GM21723 (cell line): Measurements from ENCODE around the gene KCNIP4.
"Not testable (repeated sequence)": the region's sequence is repeated elsewhere in the genome, so short reads cannot be mapped to it uniquely, and the experiment has no call there.

Experiments
- ATAC-seq: cut with Tn5 transposase; IDR thresholded peaks from one replicate; pipeline ENCODE4 v1.9.1; 2021; ENCODE audit warnings: mild to moderate bottlenecking, moderate library complexity; ENCODE audit not compliant: unreplicated experiment

Gene KCNIP4

DNA sequence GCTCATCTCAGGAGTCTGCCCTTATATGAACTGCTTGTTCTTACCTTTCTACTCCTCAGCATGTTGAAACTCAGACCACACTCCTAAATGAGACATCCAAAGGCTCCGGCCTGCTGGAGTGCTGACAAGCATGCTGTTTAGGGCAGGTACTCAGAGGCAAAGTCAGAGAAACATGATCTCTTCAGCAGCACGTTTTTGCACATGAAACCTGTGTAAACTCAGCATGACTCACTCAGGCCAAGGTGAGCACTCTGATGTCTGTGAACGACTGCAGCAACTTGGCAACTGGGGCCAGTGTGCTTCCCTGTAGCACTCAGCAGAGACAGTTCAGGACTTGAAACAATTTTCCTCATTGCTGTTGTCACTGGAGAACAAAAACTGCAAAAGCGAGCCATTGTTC lies 1138.8 kb downstream of the KCNIP4 start:
- ATAC-seq: no peak

DNA sequence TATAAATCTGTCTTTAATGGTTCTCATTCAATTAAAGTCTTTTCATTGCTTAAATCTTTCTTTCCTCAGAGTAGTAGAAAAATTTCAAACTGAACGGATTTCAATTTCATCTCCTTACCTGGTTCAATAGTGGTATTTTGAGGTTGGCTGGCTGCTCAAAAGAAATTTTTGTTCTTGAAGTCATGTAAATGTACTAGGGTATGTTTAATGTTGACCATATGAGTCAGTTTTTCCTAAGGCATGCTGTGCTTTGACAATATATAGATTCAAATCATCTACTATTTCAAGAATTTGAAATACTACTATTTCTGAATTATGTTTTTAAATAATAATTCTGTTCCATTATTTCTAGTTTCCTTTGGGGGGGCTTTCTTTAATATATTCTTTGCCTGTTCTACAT lies 1142.9 kb downstream of the KCNIP4 start:
- ATAC-seq: no peak

DNA sequence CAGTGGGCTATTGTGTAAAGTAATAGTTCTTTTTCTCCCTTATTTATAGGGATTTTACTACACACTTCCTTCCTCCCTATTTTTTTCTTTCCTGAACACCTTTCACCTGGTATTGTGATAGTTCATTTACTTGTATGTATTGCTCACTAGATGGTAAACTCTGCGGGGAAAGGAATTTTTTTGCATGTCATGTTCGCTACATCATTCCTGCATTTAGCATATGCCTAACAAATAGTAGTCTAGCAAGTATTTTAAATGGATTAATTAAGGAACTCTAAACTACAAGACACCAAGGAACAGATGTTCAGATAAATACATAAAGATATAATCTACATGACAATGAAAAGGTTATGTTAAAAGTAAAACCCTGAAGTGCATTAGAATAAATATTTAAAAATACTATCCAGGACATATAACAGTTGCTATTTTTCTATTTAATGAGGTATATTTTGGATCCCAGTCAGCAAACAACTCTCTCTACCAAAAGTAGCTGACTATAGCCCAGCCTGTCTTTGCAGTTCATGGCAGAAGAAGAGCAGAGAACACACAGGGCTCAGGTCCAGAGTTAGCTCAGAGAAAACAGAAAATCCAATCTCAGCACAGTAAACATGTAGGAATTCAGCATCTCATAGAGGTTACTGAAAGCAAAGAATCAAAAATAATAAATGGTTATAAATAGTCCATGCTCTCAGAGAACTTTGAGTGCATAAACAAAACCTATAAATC lies 1160.5 kb downstream of the KCNIP4 start:
- no peak for ATAC-seq

DNA sequence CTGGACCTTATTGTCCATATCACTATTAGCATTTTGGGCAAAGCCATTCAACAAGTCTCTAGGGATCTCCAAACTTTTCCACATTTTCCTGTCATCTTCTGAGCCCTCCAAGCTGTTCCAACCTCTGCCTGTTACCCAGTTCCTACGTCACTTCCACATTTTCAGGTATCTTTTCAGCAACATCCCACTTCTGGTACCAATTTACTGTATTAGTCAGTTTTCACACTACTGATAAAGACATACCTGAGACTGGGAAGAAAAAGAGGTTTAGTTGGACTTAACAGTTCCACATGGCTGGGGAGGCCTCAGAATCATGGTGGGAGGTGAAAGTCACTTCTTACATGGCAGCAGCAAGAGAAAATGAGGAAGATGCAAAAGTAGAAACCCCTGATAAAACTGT lies 1165.4 kb downstream of the KCNIP4 start:
- not testable (repeated sequence) for ATAC-seq

DNA sequence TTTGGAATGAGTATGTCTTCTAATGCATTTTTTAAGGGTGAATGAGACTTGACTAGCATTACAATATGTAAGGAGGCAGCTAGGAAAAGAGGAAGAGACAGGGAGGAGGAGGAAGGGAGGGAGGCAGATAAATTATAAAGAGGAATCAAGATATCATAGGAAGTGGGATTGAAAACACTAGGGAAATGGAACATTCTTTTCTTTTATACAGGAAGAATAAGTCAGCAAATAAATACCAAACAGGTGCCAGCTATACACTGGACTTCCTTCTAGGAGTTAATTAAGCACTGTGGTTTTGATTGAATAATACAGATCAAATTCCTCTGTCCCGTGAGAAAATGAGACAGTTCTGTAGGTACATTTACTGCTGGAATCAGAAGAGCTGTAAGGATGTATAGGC lies 1169.7 kb downstream of the KCNIP4 start:
- ATAC-seq: no peak

DNA sequence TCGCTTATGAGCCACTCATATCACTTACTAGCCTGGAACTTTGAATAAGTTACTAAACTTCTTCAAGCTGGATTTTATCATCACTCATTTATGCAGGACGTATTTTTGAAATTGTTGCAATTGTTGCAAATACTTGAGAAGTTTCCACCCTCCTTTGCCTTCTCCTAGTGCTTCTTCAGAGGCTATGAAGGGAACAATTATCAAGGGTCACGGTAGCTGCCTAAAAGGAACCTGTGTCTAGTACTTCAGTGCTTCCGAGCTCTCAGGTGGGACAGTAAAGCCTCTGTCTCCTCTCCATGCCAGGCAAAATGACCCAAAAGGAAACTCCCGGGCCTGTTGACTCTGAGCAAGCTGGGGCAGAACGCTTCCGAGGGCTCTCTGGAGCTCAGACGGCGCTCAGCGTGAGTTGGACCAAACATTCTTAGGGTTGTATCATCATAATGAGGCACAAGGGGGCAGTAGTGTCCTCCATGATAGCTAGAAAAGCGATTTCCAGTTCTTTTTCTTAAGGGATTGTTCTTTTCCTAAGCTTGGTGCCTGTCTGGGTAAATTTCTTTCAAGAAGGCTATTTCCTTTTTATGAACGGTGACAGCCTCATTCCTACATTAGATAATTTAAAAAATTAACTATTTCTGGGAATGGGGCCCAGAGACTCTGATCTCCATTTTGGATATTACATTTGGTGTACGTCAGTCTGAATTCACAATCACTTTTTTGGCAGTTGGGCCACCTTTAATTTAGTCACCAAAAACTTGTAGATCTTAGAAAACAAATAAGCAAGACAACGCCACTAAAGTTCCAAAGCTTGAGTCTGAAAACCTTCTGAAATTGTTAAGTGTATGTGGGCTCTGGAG lies 1175.2 kb downstream of the KCNIP4 start:
- peak; percentile 84 for ATAC-seq

DNA sequence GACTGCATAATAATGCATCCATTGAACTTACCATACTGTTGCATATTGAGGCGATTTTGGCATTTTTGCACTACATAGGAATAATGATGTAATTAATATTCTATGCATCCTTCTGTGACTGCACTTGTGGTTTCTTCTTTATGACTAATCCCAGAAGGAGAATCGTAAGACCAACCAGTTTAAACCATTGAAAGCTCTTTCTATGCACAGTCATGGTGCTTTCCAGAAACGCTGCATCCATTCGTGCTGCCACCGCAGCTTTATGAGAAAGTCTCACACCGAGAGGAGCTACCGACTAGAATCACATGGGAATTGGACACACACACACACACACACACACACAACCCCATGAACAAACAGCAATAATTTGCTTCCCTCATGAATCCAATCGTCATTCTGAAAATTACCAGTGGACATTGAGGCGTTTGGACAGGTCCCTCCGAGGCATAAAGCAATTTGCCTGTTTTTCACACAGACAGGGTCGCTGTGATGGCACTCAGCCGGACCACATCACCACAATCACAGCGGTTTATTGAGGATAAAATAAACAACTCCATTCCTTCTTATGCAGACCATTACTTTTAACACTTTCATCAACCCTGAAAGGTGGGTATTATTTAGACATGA lies 1184.1 kb downstream of the KCNIP4 start:
- no peak for ATAC-seq

DNA sequence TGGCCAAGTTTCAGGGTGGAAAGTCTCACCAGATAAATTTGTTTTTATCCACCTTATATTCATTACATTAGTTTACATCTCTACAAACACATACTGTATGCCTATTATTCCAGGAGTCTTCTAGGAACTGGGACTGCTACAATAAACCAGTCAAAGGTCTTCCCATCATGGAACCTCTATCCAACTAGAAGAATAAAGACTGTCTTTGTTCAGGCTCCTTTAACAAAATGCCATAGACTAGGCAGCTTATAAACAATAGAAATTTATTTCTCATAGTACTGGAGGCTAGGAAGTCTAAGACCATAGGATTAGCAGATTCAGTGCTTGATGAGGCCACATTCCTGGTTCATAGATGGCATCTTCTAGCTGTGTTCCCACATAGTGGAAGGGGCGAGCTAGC lies 1186.7 kb downstream of the KCNIP4 start:
- ATAC-seq: no peak

DNA sequence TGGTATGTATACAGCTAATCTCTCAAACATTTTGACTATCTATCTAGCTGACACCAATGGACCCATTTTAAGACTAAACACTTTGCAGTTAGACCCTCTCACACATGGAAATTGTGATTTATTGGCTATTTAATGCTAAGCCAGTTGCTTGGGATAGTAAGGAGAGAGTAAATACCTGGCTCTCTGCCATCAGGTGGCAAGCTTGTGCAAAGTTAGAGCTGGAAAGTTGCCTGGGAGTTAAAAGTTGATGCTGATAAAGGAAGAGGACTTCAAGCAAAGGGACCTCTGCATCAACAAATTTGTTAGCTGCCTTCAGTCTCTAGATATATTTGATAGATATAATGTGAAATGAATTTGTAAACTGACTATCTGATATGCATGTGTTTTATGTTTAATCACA lies 1187.2 kb downstream of the KCNIP4 start:
- ATAC-seq: no peak

DNA sequence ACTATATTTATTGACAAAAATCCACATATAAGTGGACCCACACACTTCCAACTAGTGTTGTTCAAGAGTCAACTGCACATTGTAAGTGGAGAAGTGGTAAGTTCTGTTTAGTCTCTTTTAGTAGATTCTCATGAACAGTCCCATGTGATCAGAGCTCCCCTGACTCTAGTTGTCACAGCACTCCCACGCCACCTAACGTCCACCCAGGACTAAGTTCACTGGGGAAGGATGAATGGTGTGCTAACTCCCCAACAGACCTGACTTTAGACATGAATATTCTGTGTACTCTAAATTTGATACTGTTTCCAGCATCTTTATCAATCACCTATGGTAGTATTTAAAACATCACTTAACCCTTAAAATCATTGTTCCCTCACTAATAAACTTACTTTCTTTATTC lies 1188.5 kb downstream of the KCNIP4 start:
- no peak for ATAC-seq

DNA sequence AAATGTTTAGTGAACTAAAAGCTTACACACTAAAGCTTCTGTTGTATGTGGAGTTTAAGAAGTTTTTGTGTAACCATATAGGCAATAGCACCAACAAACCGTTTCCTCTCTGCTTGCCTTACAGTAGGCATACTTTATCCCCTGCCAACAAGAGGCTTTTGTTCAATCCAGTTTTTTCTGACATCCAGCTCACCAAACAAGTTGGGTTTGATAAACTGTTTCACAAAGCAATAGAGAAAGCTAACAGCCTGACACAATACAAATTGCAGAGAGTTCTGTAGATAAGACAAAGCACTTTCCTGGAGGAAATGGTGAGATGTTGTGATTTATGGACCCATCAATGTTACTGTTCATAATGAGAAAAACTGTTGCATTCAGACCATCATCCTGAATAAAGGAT lies 1194.5 kb downstream of the KCNIP4 start:
- no peak for ATAC-seq

DNA sequence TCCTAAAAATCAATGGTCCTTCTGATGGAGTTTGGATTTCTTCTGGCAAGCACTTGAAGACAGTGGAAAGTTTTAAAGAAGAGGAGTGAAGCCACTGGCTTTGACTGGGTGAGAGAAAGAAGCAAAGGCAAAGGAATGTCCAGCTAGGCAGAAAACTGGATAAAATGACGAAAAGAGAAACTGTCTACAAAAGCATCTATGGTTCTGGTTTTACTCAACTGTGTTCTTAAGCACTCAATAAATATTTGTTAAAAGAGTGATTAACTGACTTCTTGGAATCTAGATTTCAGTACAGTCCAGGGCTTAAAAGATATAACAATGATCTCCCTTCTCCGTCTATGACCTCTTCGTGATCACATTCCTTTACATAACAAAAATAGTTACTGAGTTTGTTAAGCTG lies 1195.9 kb downstream of the KCNIP4 start:
- no peak for ATAC-seq

DNA sequence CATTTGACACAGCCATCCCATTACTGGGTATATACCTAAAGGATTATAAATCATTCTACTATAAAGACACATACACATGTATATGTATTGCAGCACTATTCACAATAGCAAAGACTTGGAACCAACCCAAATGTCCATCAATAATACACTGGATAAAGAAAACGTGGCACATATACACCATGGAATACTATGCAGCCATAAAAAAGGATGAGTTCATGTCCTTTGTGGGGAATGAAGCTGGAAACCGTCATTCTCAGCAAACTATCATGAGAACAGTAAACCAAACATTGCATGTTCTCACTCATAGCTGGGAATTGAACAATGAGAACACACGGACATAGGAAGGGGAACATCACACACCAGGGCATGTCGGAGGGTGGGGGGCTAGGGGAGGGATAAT lies 1202.6 kb downstream of the KCNIP4 start:
- not testable (repeated sequence) for ATAC-seq

DNA sequence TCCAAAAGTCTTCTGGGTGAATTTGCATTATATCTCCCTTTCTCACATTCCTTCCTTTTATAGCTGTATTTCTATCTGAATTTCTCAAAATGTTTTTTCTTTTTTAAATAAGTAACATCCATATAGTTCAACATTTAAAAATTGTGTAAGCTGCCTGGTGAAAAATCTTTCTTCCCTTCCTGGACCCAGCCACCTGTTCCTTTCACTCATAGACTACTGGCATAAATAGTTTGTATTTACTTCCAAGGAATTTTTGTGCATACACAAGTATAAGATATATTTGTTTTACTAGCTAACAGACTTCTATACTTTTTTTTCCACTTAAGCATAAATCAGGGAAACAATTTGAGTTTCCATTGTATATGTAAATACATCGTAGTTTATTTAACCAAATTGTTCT lies 1212.6 kb downstream of the KCNIP4 start:
- no peak for ATAC-seq

DNA sequence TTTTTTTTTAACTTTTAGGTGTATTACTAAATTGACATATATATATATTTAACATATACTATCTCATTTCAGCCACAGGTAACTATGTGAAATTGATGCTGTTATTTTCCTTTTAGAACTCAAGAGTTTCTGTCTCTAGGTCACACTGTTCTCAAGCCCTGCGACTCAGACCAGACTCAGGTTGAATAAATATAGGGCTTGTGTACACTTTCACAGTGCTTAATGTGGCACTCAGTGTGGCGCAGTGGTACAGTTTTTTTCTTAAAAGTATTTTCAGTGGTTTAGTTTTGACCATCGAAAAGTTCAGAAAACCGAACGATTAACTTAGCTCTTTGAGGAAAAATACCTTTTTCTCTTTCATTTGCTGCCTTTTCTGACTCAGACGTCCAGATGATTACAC lies 1223.7 kb downstream of the KCNIP4 start:
- ATAC-seq: no peak

DNA sequence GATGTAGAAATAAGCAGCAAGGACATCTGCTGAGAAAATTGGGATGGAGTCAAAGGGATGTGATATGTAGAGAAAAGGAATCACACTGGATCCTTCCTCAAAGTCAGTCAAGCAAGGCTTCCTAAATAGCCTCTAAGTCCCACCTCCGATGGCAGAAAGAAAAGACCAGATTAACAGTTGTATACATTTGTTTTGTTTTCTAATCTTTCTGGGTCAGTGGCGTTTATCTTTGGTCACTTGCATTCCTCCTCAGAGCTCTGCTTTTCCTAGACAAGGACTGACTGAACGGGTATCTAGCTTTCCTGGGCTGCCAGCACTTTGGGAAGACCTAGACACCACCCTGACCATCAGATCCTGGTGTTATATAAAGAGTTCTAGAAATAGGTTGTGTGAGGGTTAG lies 1225.1 kb downstream of the KCNIP4 start:
- ATAC-seq: no peak

DNA sequence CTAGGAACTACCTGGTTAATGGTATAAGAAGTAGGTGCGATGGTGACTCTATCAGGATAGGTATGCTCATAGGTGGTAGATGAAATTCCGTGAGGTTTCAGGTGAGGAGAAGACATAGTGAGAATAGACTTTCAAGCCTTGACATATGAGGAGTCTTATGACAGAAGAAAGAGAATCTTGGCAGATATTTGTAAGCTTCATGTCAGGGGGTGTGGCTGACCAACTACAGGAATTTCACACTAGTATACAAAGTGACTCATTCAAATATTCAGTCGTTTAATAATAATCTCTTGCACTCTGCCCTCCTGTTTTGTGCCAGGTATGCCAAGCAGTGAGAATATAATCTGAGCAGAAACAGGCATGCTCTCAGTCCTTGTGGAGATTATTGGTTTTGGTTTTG lies 1225.6 kb downstream of the KCNIP4 start:
- ATAC-seq: no peak

DNA sequence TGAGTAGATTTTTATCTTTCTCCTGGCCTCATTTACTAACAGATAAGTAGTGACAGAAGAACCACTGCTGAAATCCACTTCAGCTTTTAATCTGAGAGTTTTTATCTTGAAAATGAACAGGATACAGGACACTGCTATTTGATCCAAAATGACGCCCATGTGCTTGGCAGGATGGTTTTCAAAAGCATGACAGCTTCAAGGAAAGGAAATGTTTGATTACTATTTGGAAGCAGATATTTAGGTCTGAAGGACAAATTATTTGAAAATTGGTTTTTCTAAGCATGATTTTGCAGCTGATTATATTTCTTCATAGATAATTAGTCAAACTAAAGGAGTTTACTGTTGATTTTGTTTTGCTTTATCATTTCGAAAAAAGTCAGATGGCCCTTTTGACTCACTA lies 1237.2 kb downstream of the KCNIP4 start:
- no peak for ATAC-seq

DNA sequence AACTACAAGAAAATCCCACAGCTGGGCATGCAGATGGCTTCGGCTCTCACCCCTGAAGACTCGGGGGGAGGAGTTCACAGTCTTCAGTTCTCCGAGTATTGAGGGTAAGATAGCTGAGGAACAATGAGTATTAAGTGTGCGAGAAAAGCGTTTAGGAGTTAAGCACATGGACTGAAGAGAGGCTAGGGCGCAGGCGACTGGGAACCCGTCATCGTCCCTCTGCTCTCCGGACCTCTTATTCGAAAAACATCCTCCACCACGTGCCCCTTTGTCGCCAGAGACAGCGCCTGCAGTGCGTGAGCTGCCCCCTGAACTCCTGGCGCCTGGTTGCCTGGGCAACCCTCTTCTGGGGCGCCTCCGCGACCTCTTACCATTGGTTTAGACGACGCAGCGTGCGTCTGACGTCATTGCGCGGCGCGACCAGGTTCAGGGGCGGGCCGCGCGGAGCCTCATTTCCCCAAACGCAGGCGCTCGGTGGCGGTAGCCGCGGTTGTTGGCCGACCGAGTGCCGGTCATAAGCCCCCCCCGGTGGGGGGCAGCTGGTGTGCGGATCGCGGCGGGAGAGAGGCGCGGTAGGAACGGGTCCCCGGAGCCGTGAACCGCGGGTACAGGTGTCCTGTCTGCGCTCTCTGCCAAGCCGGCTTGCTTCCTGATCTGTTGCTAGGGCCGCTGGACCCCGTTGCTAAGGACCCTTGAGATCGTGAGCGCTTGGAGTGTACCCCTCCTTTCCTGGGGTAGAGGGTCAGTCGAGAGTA lies 1248.4 kb downstream of the KCNIP4 start, which contains the start of gene PACRGL:
TSS of gene PACRGL (plus strand) at position 452 of the 755 bp plus-strand sequence. CDS start 4,024 bp downstream, outside the sequence.
- ATAC-seq: peak; percentile 100

DNA sequence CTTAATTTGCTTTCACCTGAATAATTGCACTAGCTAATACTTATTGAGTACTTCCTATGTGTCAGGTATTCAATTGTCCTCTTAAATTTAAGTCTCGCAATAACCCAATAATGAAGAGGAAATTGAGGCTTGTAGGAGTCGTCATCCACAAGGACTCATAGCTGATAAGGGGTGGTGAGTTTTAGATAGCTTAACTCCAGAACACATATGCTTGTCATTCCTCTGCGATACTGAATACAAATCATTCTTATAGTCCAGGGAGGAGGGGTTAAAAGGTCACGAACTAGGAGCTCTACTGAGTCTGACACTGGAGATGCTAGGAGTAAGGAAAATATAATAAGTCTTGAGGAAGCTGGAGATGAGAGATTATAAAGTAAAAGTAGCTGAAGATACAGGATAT lies 1249.8 kb downstream of the KCNIP4 start:
- ATAC-seq: no peak

DNA sequence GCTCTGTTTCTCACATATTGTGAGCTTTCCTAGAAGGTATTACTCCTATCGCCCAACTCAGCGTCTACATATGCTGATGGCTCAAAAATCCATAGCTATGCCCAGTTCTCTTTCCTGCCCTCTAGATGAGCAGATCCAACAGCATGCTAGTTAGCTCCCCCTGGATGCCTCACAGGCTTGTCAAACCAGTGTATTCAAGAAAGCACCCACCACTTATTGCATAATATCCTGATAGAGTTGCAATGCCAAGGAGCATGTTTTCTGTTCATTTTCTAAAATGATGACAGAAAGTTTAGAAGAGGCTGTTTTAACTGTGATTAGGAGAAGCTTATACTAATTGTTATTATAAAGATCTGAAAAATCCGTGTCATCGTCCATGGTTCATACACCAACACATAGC lies 1250.2 kb downstream of the KCNIP4 start:
- no peak for ATAC-seq
